GM21367 (cell line): Measurements from ENCODE around the gene PRR19.

ENCODE experiments used
- ATAC-seq: cut with Tn5 transposase; IDR thresholded peaks from one replicate; pipeline ENCODE4 v1.9.1; 2021; ENCODE audit not compliant: unreplicated experiment

PRR19 gene

DNA sequence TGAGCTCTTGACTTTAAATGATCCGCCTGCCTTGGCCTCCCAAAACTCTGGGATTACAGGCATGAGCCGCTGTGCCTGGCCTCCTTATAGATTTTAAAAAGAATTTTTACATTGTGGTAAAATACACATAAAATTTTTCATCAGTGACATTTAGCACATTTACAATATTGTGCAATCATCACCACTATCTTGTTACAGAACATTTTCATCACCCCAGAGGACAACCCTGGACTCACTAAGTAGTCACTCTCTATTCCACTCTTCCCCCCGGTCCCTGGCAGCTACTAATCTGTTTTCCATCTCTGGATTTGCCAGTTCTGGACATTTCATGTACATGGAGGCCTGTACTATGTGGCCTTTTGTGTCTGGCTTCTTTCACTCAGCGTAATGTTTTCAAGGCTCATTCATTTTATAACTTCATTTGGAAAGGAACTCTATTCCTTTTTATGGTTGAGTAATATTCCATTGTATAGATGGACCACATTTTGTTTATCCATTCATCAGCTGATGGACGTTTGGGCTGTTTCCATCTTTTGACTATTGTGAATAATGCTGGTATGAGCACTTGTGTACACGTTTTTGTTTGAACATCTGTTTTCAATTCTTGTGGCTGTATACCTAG is 43.4 kb downstream of the PRR19 start:
- ATAC-seq, result no peak

GRCh38 chr19:42348211-42348610 is 46.3 kb downstream of the PRR19 start:
- no peak for ATAC-seq

DNA sequence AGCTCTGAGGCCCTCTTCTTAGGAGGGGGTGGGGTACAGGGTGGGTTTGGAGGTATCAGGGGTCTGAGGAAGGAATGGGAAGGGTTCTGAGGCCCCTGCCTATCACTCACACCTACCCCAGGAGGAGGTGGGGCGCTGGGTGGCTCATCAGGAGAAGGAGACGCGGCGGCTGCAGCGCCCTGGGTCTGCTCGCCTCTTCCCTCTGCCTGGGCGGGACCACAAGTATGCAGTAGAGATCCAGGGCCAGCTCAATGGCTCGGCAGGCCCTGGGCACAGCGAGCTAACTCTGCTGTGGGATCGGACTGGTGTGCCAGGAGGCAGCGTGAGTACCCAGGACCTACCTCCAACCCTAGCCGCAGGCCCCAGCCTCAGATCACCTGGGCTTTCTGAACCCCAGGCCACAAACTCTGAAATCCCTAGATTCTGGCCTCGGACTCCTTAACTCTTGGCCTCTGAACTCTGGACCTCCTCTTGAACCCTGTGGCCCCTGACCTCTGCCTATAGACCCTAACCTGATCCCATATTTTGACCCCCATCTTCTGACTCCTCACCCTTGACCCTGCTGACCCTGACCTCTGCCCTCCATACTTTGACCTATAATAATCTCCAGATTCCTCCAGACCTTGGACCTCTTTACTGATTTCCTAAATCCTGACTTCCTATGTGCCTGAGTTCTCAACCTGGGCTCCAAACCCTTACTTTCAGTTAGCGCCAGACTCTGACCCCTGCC is 47.6 kb downstream of the PRR19 start:
- no peak for ATAC-seq

DNA sequence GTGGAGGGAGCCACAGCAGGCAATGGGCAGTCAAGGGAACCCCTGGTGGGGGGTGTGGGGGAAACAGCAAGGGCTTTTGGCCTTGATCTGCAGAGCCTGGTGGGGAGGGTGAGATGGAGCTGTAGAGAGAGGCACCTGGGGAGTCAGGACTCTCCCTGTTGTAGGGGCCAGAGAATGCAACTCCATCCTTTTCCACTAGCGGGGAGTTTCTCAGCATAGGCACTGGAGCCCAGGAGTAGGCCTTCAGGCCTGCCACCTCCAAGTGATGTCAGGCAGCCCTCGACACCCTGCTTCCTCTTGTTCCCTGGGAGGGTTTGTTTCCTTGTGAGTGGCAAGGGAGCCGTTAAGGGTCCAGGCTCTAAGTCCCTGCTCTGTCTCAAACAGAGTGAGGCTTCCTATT is 48.5 kb downstream of the PRR19 start:
- no peak for ATAC-seq

GRCh38 chr19:42351079-42351735 is 49.3 kb downstream of the PRR19 start:
- no peak for ATAC-seq

- ATAC-seq, result no peak
Observed at GRCh38 chr19:42352301-42353259, 50.6 kb downstream of the PRR19 start.

GRCh38 chr19:42353341-42354015 is 51.5 kb downstream of the PRR19 start:
- no peak for ATAC-seq

DNA sequence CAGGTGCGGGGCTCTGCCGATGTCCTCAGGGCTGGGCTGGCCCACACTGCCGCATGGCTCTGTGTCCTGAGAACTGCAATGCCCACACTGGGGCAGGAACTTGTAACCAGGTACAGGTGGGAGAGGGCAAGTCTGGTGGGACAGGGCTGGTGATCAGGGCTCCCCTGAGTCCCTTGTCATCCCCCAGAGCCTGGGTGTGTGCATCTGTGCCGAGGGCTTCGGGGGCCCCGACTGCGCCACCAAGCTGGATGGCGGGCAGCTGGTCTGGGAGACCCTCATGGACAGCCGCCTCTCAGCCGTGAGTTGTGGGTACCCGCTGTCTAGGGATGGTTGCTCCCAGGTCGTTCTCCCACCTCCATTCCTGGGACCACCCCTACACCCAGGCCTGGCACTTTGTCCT is 54.0 kb downstream of the PRR19 start:
- no peak for ATAC-seq

DNA sequence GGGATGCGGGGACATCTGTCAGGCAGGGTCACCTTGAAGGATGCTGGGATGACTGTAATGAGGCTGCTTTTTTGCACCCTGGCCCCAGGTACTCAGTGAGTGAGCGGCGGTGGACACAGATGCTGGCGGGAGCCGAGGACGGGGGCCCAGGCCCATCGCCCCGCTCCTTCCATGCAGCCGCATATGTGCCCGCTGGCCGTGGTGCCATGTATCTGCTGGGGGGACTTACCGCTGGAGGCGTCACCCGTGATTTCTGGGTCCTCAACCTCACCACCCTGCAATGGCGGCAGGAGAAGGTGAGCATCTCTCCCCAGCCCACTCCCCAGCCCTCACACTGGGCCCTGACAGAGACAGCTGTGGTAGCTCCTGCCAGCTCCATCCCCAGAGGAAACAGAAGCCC is 54.8 kb downstream of the PRR19 start:
- ATAC-seq, result no peak

DNA sequence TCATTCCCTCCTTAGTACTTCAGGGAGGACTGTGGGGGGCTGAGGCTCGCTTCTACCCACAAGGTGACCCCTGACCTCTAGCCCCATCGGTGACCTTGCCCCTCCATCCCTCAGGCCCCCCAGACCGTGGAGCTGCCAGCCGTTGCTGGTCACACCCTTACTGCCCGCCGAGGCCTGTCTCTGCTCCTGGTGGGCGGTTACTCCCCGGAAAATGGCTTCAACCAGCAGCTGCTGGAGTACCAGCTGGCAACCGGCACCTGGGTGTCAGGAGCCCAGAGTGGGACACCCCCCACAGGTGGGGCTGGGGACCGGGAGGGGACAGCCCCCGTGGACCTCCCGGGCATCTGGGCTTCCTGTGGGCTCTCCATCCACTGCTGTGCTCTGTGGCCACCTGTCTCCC is 55.4 kb downstream of the PRR19 start:
- ATAC-seq, result no peak
